Non-pigmented ciliary epithelial cell (primary cell): Measurements from ENCODE around the gene XRCC6.

ENCODE experiments used
- DNase-seq: peaks from one replicate; pipeline ENCODE4 v3.0.0-alpha.2; 2010; ENCODE audit warnings: low read depth

The XRCC6 gene

DNA sequence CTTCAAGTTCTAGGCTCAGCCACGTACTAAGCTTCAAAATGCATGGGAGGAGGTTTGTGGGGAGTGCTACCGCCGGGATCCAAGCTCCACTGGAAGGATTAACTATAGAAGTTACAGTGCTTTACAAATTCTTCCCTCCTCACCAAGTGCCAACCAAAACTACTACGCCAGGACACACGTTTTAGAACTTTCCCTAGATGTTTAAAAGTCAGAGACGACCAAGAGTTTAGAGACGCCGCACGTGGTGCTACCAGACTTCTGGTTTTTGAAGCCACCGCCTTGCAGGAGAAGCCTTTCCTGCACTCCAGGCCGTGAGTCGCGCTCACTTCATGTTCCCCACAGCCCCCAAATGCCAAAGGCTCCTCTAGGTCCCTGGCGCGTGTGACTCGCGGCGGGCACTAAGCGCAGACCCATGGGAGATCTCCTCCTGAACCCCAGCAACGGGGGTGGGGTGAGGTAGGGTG lies 66.8 kb downstream of the XRCC6 start:
- no peak for DNase-seq

- peak; percentile 43 for DNase-seq
Observed at GRCh38 chr22:41688365-41689211, 67.5 kb downstream of the XRCC6 start, which contains the start of gene SNU13. Gene SNU13, minus strand, starts transcription at chr22:41688867. Its CDS starts 71 bp downstream, at chr22:41688796.

DNA sequence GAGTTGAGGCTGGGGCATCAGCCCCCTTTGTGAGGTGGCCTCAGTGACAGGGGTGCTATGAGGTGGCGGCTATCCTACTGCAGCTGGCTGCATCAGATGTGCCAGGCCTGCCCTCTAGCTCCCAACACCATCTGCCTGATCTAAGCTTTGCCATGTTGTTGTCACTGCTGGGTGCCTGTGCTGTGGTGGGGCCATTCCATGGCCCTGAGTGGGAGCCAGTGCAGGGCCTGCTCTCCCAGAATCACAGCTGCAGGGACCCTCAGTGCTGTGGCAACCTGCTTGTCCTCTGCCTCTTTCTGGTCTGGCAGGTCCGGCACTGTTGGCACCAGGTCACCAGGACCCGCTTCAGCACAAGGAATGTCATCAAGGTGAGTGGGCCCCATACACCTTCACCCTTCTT lies 69.4 kb downstream of the XRCC6 start:
- DNase-seq, result no peak

DNA sequence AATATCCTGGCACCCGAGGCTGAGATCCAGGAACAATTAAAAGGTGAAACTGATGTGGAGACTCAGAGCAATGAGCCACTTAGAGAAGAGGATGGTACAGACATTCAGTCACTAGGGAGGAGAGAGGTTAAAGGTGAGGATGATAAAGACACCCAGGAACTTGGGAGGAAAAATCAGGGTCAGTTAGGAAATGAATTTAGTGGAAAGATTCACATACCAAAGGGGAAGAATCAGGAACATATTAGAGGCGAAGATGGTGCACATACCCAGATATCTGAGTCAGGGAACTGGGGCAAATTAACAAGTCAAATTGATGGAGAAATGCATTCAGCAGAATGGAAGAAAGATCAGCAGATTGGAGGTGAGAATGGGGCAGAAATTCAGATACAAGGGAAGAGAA lies 74.1 kb downstream of the XRCC6 start:
- no peak for DNase-seq

GRCh38 chr22:41696703-41697102 lies 75.6 kb downstream of the XRCC6 start:
- DNase-seq, result no peak

- peak; percentile 54 for DNase-seq
Observed at GRCh38 chr22:41697126-41697775, 76.2 kb downstream of the XRCC6 start.

DNA sequence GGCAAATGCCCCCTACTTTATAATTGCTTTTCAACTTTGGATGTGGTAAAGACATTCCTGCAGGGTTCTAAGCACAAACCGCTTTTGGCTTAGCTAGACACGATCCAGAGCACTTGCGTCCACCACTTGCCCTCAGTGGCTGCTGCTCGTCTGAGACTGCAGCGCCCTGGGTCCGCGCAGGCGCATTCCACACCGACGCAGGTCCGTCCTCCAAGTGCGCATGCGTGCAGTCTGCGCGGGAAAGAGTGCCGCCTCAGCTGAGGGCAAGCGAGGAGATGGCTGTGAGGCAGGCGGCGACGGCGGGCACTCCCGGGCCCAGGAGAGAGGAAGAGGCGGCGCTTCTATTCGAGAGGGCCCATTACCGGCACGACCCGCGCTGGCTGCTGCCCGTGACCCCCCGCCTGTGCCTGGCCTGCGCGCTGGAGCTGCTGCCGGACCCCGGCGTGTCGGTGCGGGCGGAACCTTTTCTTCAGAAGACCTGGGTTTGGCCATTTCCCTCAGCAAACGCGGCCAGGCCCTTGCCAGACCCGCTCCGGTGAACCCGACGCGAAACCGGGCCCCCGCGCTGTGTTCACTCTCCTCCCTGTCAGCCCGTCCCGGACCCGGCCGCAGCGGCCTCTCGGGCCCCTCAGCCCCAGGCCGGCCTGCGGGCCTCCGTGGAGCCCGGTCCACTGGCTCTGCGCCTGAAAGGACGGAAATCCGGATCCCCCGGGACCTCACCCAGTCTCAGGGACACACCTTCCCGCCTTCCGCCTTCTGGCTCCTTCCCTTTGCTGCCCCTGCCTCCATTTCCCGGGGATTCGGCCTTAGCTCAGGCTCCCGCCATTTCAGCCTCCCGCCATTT lies 78.4 kb downstream of the XRCC6 start, which contains the start of gene MEI1:
Gene MEI1 (plus strand): TSS at position 240 of the 844 bp plus-strand sequence. CDS start 36 bp downstream, at position 276.
- no peak for DNase-seq

DNA sequence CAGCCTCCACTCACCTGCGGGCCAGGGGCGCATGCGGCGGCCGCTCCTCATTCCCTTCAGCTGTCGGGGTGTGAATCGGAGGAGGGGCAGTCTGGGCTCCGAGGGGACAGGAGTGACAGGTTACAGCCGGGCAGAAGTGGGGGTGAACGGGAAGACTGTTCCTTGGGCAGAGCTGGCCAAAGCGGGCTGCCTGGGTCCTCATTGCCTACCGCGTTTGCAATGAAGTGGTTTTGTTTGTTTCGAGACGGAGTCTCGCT lies 78.9 kb downstream of the XRCC6 start:
- DNase-seq, result no peak

DNA sequence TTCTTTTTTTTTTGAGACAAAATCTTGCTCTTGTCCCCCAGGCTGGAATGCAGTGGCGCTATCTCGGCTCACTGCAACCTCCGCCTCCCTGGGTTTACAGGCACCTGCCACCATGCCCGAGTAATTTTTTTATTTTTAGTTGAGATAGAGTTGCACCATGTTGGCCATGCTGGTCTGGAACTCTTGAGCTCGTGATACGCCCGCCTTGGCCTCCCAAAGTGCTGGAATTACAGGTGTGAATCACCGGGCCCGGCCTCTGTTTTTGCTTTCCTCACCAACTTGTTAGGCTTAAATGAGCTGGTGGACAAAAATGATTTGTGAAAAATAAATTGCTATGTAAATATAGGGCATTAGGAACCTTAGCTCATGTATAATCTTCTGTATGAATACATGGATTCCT lies 81.7 kb downstream of the XRCC6 start:
- DNase-seq, result no peak

DNA sequence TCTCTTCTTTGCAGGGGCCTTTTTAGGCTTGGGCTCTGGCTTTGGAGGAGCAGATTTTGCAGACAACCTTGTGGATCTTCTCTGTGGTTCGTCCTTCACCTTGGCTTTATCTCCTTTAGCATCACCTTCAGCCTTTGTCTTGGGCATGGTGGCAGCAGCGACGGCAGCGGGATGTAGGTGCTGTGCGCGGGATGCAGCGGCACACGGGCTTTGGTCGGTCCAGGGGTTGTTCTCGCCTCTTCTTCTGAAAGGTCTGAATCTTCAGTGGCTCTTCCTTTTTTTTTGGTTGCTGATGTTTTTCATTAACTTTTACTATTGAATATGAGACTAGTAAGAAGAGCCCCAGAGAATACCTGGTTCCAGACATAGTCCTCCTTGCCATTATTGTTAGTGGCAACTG lies 88.2 kb downstream of the XRCC6 start:
- no peak for DNase-seq

- no peak for DNase-seq
Observed at GRCh38 chr22:41713004-41713403, 91.9 kb downstream of the XRCC6 start.
